Measurements from ENCODE around the gene STX16. TPM values are rescaled to one million over a fixed set of nuclear protein-coding genes. Genes with fewer than 3 reads are reported as not detected.

STX16 gene
- total RNA-seq, 1 experiment from 2014 or later: 41.9 TPM

DNA sequence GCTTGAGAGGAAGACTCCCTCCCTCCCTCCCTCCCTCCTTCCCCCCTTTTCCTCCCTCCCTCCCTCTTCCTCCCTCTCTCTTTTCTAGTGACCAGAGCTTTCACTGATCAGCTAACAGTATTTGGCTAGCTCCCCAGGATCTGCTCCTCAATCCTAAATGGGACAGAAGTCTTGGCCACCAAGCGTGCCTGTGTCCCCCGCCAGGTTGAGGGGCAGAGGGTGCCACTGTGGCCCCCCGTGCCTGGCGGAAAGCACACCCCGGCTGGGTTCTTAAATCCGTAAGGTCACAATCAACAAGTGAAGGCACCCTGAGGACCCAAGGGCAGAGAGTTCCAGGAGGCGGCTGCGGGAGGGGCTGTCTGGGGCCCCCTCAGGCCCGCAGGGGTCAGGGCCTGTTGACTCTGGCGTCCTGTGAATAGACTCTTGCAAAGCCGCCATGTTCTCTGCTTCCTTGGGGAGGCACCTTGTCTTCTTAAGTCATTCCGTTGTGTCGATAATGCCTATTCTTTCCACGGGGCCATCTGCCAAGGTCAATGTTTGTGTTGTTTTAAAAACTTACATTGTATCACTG lies 38.9 kb upstream of the STX16 start:
- BruUV-seq (replicated peaks): no TSS peak
- H3K27ac ChIP-seq (ENCODE audit: low read length): no peak overlapping the region
- no peaks in the 10 kb centered on the region for H3K4me1 ChIP-seq (ENCODE audit: control insufficient read depth, insufficient read depth, low read length)
- intact Hi-C loops (cut with micrococcal nuclease; ENCODE audit: unreplicated experiment): no loop called here
- H3K36me3 ChIP-seq (ENCODE audit: control insufficient read depth, insufficient read depth, low read length): no peaks in the 10 kb centered on the region
- H3K4me3 ChIP-seq (ENCODE audit: low read depth in 2 of 2, low read length in 2 of 2): no peak overlapping the region
- ATAC-seq: no peak
- CTCF ChIA-PET: interaction anchor here (0.5 kb wide), 1 partner anchor 738 kb away, joined by 3 read pairs; no protein-coding TSS in a partner anchor
- no peaks in the 10 kb centered on the region for H3K9me3 ChIP-seq (ENCODE audit: control insufficient read depth, insufficient read depth, low read depth, low read length)
- POLR2A ChIA-PET: no interaction called here
- DNase-seq (ENCODE audit: low read depth, low spot score): no peak
- no peak for TF ChIP-seq TCF7L2 (IDR thresholded peaks at IDR 0.05; ENCODE audit: low read depth, low read length)
- in situ Hi-C loops (cut with HindIII; ENCODE audit: low pct_unique_long_range_greater_than_20kb, low sequenced_read_pairs): no loop called here
- no peaks in the 10 kb centered on the region for H3K27me3 ChIP-seq (ENCODE audit: control insufficient read depth, insufficient read depth, low read length)

DNA sequence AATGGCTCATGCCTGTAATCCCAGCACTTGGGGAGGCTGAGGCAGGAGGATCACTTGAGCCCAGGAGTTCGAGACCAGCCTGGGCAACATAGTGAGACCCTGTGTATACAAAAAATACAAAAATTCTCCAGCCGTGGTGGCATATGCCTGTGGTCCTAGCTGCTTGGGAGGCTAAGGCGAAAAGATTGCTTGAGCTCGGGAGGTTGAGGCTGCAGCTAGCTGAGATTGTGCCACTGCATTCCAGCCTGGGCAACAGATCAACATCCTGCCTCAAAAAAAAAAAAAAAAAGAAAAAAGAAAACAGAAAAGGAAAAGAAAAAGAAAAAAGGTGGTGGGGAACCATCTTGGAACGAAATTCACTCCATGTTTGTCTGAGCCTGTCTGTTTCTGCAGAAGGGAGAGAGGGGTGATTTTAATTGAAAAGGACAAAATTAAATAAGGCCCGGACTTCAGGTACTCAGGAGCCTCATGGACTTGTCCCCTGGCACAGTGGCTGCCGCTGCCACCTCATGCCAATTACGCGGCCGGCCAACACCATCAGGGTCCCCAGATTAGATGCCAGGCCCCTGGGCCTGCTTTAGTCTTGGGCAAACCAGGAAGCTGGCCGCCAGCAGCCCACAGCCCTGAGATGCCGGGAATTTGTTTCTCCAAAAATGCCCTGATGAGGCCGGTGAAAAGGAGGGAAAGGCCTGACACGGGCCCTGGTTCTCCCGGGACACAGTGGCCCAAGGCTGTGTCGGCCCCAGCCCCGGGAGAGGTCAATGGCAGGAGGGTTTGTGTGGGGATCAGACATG lies 37.8 kb upstream of the STX16 start:
- H3K27ac ChIP-seq (ENCODE audit: low read length): no peak overlapping the region
- DNase-seq (ENCODE audit: low read depth, low spot score) (no peak), ATAC-seq (no peak)
- no peak overlapping the region for H3K4me3 ChIP-seq (ENCODE audit: low read depth in 2 of 2, low read length in 2 of 2)
- ChIA-PET POLR2A (interaction anchor here (0.6 kb wide), 1 partner anchor 96 kb away, joined by 3 read pairs; no protein-coding TSS in a partner anchor), CTCF (no interaction called here)
- no peaks in the 10 kb centered on the region for H3K36me3 ChIP-seq (ENCODE audit: control insufficient read depth, insufficient read depth, low read length)
- no TSS peak for BruUV-seq (replicated peaks)
- in situ Hi-C loops (cut with HindIII; ENCODE audit: low pct_unique_long_range_greater_than_20kb, low sequenced_read_pairs): no loop called here
- TF ChIP-seq, protein P1, sequence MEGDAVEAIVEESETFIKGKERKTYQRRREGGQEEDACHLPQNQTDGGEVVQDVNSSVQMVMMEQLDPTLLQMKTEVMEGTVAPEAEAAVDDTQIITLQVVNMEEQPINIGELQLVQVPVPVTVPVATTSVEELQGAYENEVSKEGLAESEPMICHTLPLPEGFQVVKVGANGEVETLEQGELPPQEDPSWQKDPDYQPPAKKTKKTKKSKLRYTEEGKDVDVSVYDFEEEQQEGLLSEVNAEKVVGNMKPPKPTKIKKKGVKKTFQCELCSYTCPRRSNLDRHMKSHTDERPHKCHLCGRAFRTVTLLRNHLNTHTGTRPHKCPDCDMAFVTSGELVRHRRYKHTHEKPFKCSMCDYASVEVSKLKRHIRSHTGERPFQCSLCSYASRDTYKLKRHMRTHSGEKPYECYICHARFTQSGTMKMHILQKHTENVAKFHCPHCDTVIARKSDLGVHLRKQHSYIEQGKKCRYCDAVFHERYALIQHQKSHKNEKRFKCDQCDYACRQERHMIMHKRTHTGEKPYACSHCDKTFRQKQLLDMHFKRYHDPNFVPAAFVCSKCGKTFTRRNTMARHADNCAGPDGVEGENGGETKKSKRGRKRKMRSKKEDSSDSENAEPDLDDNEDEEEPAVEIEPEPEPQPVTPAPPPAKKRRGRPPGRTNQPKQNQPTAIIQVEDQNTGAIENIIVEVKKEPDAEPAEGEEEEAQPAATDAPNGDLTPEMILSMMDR (IDR thresholded peaks at IDR 0.05): no peak
- TF ChIP-seq, protein P2, sequence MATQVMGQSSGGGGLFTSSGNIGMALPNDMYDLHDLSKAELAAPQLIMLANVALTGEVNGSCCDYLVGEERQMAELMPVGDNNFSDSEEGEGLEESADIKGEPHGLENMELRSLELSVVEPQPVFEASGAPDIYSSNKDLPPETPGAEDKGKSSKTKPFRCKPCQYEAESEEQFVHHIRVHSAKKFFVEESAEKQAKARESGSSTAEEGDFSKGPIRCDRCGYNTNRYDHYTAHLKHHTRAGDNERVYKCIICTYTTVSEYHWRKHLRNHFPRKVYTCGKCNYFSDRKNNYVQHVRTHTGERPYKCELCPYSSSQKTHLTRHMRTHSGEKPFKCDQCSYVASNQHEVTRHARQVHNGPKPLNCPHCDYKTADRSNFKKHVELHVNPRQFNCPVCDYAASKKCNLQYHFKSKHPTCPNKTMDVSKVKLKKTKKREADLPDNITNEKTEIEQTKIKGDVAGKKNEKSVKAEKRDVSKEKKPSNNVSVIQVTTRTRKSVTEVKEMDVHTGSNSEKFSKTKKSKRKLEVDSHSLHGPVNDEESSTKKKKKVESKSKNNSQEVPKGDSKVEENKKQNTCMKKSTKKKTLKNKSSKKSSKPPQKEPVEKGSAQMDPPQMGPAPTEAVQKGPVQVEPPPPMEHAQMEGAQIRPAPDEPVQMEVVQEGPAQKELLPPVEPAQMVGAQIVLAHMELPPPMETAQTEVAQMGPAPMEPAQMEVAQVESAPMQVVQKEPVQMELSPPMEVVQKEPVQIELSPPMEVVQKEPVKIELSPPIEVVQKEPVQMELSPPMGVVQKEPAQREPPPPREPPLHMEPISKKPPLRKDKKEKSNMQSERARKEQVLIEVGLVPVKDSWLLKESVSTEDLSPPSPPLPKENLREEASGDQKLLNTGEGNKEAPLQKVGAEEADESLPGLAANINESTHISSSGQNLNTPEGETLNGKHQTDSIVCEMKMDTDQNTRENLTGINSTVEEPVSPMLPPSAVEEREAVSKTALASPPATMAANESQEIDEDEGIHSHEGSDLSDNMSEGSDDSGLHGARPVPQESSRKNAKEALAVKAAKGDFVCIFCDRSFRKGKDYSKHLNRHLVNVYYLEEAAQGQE (IDR thresholded peaks at IDR 0.05; ENCODE audit: insufficient read depth in 1 of 2, low read depth in 2 of 2, low read length in 1 of 2): no peak
- no peak for TF ChIP-seq SIN3A (IDR thresholded peaks at IDR 0.05; ENCODE audit: borderline replicate concordance, insufficient read depth, low read depth, low read length)
- H3K4me1 ChIP-seq (ENCODE audit: control insufficient read depth, insufficient read depth, low read length): no peaks in the 10 kb centered on the region
- H3K9me3 ChIP-seq (ENCODE audit: control insufficient read depth, insufficient read depth, low read depth, low read length): no peaks in the 10 kb centered on the region
- H3K27me3 ChIP-seq (ENCODE audit: control insufficient read depth, insufficient read depth, low read length): no peaks in the 10 kb centered on the region
- intact Hi-C loops (cut with micrococcal nuclease; ENCODE audit: unreplicated experiment): no loop called here

DNA sequence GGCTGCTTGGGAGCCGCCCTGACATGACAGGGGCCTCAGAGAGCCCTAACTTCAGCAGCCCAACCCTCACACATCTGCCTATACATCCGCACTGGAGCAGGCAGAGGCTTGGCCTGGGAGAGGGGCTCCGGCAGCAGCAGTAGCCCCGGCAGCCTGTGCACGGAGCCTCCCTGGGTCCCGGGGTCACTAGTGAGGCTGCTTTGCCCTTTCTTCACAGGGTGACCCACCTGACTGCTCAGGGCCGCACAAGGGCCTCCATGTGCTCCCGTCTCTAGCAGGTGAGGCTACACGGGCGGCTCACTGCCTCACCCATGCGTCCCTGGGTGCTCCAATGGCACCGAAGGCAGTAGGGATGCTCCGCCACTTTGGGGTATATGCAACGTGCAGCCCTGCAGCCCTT lies 36.7 kb upstream of the STX16 start:
- ATAC-seq: no peak
- no peaks in the 10 kb centered on the region for H3K27me3 ChIP-seq (ENCODE audit: control insufficient read depth, insufficient read depth, low read length)
- intact Hi-C loops (cut with micrococcal nuclease; ENCODE audit: unreplicated experiment): no loop called here
- H3K36me3 ChIP-seq (ENCODE audit: control insufficient read depth, insufficient read depth, low read length): no peaks in the 10 kb centered on the region
- H3K9me3 ChIP-seq (ENCODE audit: control insufficient read depth, insufficient read depth, low read depth, low read length): no peaks in the 10 kb centered on the region
- no peak overlapping the region for H3K4me3 ChIP-seq (ENCODE audit: low read depth in 2 of 2, low read length in 2 of 2)
- no peaks in the 10 kb centered on the region for H3K4me1 ChIP-seq (ENCODE audit: control insufficient read depth, insufficient read depth, low read length)
- no TSS peak for BruUV-seq (replicated peaks)
- in situ Hi-C loops (cut with HindIII; ENCODE audit: low pct_unique_long_range_greater_than_20kb, low sequenced_read_pairs): no loop called here
- ChIA-PET POLR2A (no interaction called here), CTCF (no interaction called here)
- DNase-seq (ENCODE audit: low read depth, low spot score): no peak
- no peak overlapping the region for H3K27ac ChIP-seq (ENCODE audit: low read length)
- TF ChIP-seq, protein P1 (IDR thresholded peaks at IDR 0.05): no peak
- no peak for TF ChIP-seq TCF7L2 (IDR thresholded peaks at IDR 0.05; ENCODE audit: low read depth, low read length)
- no peak for TF ChIP-seq POLR2AphosphoS5 (IDR thresholded peaks at IDR 0.05; ENCODE audit: low read depth, low read length)
